ENCODE measurements around the gene DHRS11. TPM values are rescaled to one million over a fixed set of nuclear protein-coding genes. Genes with fewer than 3 reads are reported as not detected.

Gene DHRS11
- total and polyA plus RNA-seq, 10 of the 15 experiments (the other 5 are each of a cell fraction or from before 2014, with no cell fraction given) = 3.4 to 23.0 (median 14.5) TPM

DNA sequence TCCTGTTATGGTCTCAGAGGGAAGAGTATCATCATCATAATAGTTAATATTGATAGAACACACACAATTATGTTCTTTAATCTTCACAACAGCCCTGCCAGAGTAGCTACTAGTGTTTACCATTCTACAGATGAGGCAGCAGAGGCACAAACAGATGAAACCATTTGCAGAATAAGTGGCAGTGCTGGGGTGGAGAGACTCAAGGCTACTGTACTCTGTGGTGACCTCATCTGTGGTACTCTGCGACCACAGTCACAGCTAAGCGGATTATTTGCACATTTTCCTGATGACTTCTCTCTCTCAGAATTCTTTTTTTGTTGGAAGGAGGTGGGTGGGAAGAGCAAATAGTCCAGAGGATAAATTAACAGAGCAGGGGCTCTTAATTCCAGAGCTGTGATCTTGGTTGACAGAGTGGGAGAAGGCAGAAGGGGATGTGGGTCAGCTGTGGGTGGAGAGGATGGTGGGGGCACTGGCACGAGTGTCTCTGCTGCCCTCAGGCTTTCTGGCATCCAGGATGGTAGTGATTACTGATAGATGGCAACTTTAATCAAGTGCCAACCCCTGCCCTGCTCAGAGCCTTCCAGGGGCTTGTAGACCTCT lies 51.5 kb downstream of the DHRS11 start:
- H3K4me3 ChIP-seq = no peak overlapping the region
- in situ Hi-C loops (cut with MboI) = loop anchor here (25.0 kb wide), 1 partner anchor 1169 kb away; no protein-coding TSS in a partner anchor
- H3K4me1 ChIP-seq (ENCODE audit: control insufficient read depth, insufficient read depth, low read length) = no peaks in the 10 kb centered on the region
- no peak overlapping the region for H3K27ac ChIP-seq (ENCODE audit: control insufficient read depth, insufficient read depth)
- ChIA-PET RAD21 (ENCODE audit: unreplicated experiment) (no interaction called here), SMC1A (ENCODE audit: uncharacterized antibody, unreplicated experiment) (no interaction called here), POLR2A (no interaction called here), CTCF (no interaction called here)
- no peak overlapping the region for H3K4me2 ChIP-seq (ENCODE audit: control insufficient read depth, insufficient read depth)
- H3K36me3 ChIP-seq (ENCODE audit: control insufficient read depth in 2 of 2, insufficient read depth in 2 of 2, low read length in 1 of 2) = no peaks in the 10 kb centered on the region
- ATAC-seq (no peak), FAIRE-seq (no peak), DNase-seq (ENCODE audit: low read depth, low spot score) (no peak)
- H3K9ac ChIP-seq (ENCODE audit: control insufficient read depth, insufficient read depth, low read length) = no peak overlapping the region
- no peaks in the 10 kb centered on the region for H3K79me2 ChIP-seq (ENCODE audit: control insufficient read depth, insufficient read depth, low read length)
- intact Hi-C loops (cut with micrococcal nuclease; ENCODE audit: unreplicated experiment) = no loop called here
- H4K20me1 ChIP-seq (ENCODE audit: control insufficient read depth, insufficient read depth) = no peaks in the 10 kb centered on the region
- no peaks in the 10 kb centered on the region; the same call in 2 of the 3 replicates for H3K9me3 ChIP-seq (replicated peaks; ENCODE audit: control insufficient read depth, insufficient read depth, low read length)
- peaks cover 10 to 18% of the 10 kb centered on the region in 2 experiments for H3K27me3 ChIP-seq (replicated peaks in 1 of 2; ENCODE audit: control insufficient read depth in 2 of 2, insufficient read depth in 2 of 2, low read length in 1 of 2)
- no peak overlapping the region for H2AFZ ChIP-seq (ENCODE audit: control insufficient read depth, low read depth, low read length)
- 15% methylated on average over 3 of the region's 3 CpGs for WGBS (ENCODE audit: insufficient coverage, insufficient replicate concordance, low lambda C conversion rate, missing lambda C conversion rate)
- BruUV-seq (replicated peaks) = no TSS peak
- TF ChIP-seq SREBF2 (IDR thresholded peaks at IDR 0.05; ENCODE audit: low read length) (no peak), RAD21 (IDR thresholded peaks at IDR 0.05; ENCODE audit: insufficient read depth, low read depth, low read length) (no peak), CREM (IDR thresholded peaks at IDR 0.05; ENCODE audit: low read depth) (no peak), WRNIP1 (IDR thresholded peaks at IDR 0.05; ENCODE audit: borderline replicate concordance, low read depth, low read length) (no peak), SMAD1 (IDR thresholded peaks at IDR 0.05; ENCODE audit: low read depth, partially characterized antibody) (no peak), IKZF1 (conservative IDR thresholded peaks at IDR 0.05) (no peak), RBBP5 (conservative IDR thresholded peaks at IDR 0.05) (no peak), RAD51 (IDR thresholded peaks at IDR 0.05) (no peak), NFXL1 (IDR thresholded peaks at IDR 0.05; ENCODE audit: borderline replicate concordance) (no peak), TAF1 (IDR thresholded peaks at IDR 0.05; ENCODE audit: borderline replicate concordance, low read depth, low read length) (no peak), IKZF2 (IDR thresholded peaks at IDR 0.05) (no peak), CREB1 (IDR thresholded peaks at IDR 0.05; ENCODE audit: low read depth) (no peak)
- TF ChIP-seq, protein P1, sequence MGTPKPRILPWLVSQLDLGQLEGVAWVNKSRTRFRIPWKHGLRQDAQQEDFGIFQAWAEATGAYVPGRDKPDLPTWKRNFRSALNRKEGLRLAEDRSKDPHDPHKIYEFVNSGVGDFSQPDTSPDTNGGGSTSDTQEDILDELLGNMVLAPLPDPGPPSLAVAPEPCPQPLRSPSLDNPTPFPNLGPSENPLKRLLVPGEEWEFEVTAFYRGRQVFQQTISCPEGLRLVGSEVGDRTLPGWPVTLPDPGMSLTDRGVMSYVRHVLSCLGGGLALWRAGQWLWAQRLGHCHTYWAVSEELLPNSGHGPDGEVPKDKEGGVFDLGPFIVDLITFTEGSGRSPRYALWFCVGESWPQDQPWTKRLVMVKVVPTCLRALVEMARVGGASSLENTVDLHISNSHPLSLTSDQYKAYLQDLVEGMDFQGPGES (IDR thresholded peaks at IDR 0.05) = no peak
- TF ChIP-seq, protein P2, sequence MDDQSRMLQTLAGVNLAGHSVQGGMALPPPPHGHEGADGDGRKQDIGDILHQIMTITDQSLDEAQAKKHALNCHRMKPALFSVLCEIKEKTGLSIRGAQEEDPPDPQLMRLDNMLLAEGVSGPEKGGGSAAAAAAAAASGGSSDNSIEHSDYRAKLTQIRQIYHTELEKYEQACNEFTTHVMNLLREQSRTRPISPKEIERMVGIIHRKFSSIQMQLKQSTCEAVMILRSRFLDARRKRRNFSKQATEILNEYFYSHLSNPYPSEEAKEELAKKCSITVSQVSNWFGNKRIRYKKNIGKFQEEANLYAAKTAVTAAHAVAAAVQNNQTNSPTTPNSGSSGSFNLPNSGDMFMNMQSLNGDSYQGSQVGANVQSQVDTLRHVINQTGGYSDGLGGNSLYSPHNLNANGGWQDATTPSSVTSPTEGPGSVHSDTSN (IDR thresholded peaks at IDR 0.05; ENCODE audit: insufficient replicate concordance, low read depth, low read length) = no peak
- TF ChIP-seq, protein P3, sequence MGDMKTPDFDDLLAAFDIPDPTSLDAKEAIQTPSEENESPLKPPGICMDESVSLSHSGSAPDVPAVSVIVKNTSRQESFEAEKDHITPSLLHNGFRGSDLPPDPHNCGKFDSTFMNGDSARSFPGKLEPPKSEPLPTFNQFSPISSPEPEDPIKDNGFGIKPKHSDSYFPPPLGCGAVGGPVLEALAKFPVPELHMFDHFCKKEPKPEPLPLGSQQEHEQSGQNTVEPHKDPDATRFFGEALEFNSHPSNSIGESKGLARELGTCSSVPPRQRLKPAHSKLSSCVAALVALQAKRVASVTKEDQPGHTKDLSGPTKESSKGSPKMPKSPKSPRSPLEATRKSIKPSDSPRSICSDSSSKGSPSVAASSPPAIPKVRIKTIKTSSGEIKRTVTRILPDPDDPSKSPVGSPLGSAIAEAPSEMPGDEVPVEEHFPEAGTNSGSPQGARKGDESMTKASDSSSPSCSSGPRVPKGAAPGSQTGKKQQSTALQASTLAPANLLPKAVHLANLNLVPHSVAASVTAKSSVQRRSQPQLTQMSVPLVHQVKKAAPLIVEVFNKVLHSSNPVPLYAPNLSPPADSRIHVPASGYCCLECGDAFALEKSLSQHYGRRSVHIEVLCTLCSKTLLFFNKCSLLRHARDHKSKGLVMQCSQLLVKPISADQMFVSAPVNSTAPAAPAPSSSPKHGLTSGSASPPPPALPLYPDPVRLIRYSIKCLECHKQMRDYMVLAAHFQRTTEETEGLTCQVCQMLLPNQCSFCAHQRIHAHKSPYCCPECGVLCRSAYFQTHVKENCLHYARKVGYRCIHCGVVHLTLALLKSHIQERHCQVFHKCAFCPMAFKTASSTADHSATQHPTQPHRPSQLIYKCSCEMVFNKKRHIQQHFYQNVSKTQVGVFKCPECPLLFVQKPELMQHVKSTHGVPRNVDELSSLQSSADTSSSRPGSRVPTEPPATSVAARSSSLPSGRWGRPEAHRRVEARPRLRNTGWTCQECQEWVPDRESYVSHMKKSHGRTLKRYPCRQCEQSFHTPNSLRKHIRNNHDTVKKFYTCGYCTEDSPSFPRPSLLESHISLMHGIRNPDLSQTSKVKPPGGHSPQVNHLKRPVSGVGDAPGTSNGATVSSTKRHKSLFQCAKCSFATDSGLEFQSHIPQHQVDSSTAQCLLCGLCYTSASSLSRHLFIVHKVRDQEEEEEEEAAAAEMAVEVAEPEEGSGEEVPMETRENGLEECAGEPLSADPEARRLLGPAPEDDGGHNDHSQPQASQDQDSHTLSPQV (IDR thresholded peaks at IDR 0.05) = no peak
- TF ChIP-seq, protein P4, sequence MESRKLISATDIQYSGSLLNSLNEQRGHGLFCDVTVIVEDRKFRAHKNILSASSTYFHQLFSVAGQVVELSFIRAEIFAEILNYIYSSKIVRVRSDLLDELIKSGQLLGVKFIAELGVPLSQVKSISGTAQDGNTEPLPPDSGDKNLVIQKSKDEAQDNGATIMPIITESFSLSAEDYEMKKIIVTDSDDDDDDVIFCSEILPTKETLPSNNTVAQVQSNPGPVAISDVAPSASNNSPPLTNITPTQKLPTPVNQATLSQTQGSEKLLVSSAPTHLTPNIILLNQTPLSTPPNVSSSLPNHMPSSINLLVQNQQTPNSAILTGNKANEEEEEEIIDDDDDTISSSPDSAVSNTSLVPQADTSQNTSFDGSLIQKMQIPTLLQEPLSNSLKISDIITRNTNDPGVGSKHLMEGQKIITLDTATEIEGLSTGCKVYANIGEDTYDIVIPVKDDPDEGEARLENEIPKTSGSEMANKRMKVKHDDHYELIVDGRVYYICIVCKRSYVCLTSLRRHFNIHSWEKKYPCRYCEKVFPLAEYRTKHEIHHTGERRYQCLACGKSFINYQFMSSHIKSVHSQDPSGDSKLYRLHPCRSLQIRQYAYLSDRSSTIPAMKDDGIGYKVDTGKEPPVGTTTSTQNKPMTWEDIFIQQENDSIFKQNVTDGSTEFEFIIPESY (IDR thresholded peaks at IDR 0.05) = no peak
